K562 (cell line): Measurements from ENCODE around the gene POLR2H. TPM values are rescaled to one million over a fixed set of nuclear protein-coding genes. Genes with fewer than 3 reads are reported as not detected.
A peak's percentile ranks its signal among the peaks of the same experiment; 100 is the strongest.

Source experiments
- AFF4 ChIP-seq: sonication (generic); formaldehyde crosslinking; IDR thresholded peaks from 2 replicates; pipeline ENCODE4 v1.8.0; 2023; ENCODE audit warnings: mild to moderate bottlenecking, missing genetic modification reagents
- CEBPZ ChIP-seq: fragments of 150-350 bp; IDR thresholded peaks from 2 replicates; pipeline ENCODE4 v1.6.1; 2014; ENCODE audit warnings: low read depth, mild to moderate bottlenecking, low read length, borderline replicate concordance
- FOXM1 ChIP-seq, 2 experiments: fragments of 450-650 bp in 1 of 2; sonication (generic) in 1 of 2; formaldehyde crosslinking in 1 of 2; IDR thresholded peaks; 2 replicates each; pipeline versions ENCODE4 v1.6.1 to v1.9.0; 2017 to 2022; ENCODE audit warnings: low read depth in 2 of 2, mild to moderate bottlenecking in 2 of 2, missing genetic modification reagents in 1 of 2, moderate library complexity in 1 of 2
- HMGN3 ChIP-seq: IDR thresholded peaks from 2 replicates; pipeline ENCODE4 v1.6.1; 2011; ENCODE audit warnings: borderline replicate concordance, low read depth, mild to moderate bottlenecking, mixed read lengths, low read length; ENCODE audit not compliant: insufficient read length; ENCODE audit errors: extremely low read depth
- PCBP1 ChIP-seq: fragments of 200-400 bp; formaldehyde crosslinking; IDR thresholded peaks from 2 replicates; pipeline ENCODE4 v1.6.1; 2018; ENCODE audit warnings: mild to moderate bottlenecking, low read depth, low read length; ENCODE audit not compliant: poor library complexity, severe bottlenecking
- ZFX ChIP-seq: sonication (generic); formaldehyde crosslinking; IDR thresholded peaks from 2 replicates; pipeline ENCODE4 v1.8.0; 2022; ENCODE audit warnings: mild to moderate bottlenecking, missing genetic modification reagents, moderate library complexity
- ZNF146 ChIP-seq: IDR thresholded peaks from one replicate; pipeline ENCODE4 v1.6.1; 2018; ENCODE audit warnings: missing compliant biosample characterization; ENCODE audit not compliant: unreplicated experiment
- ZNF583 ChIP-seq: fragments of 250-450 bp; sonication (Bioruptor Pico); IDR thresholded peaks from 2 replicates; pipeline ENCODE4 v1.4.0; 2020
- polyA plus RNA-seq, 8 experiments: library from polyadenylated mRNA; depleted of rRNA in 4 of 8; stranded (reverse) in 5 of 8; unstranded in 3 of 8; fragments of >200 nt; fragmentation: Nextera tagmentation in 2 of 8; fragmentation: Illumina TruSeq in 1 of 8; extraction: Ambion mirVana in 2 of 8; extraction: Trizol in 1 of 8; gene quantifications; 2 replicates each; pipeline versions ENCODE4 v1.2.1 to v1.2.3, GENCODE V29; 2011 to 2014; ENCODE audit warnings: inconsistent platforms in 1 of 8, missing spikeins in 1 of 8
- total RNA-seq, 7 experiments: library from RNA; depleted of rRNA in 6 of 7; stranded (reverse); fragments of >200 nt in 6 of 7; fragmentation: Illumina TruSeq in 2 of 7; extraction: Trizol in 2 of 7; gene quantifications; 2 replicates each; pipeline versions ENCODE4 v1.2.1 to v1.2.3, GENCODE V29; 2011 to 2021; ENCODE audit warnings: low replicate concordance in 1 of 7

Gene POLR2H
- total and polyA plus RNA-seq, 9 of the 15 experiments (the other 6 are each of a cell fraction or from before 2014, with no cell fraction given): 128 to 512 (median 220) TPM

GRCh38 chr3:184314700-184315542 is 46.6 kb upstream of the POLR2H start (continued):
- TF ChIP-seq ZNF583 (CRISPR knock-in tag) (no peak), AFF4 (CRISPR knock-in tag) (peak; percentile 61; the same call in 1 of the 2 replicates), ZFX (CRISPR knock-in tag) (peak; percentile 81), PCBP1 (peak; percentile 90), HMGN3 (peak; percentile 43), ZNF146 (CRISPR knock-in tag) (no peak), CEBPZ (no peak), FOXM1 (IDR thresholded peaks at IDR 0.05; ENCODE audit: low read depth) (no peak), FOXM1 (CRISPR knock-in tag; IDR thresholded peaks at IDR 0.05; ENCODE audit: low read depth) (no peak)
- TF ChIP-seq, all 486 proteins: peak for 54
